GM19328 (cell line): ENCODE results near the gene SNRPN.
"Not testable (repeated sequence)": the region's sequence is repeated elsewhere in the genome, so short reads cannot be mapped to it uniquely, and the experiment has no call there.

Source experiments
- ATAC-seq: cut with Tn5 transposase; IDR thresholded peaks from one replicate; pipeline ENCODE4 v1.9.1; 2021; ENCODE audit warnings: mild to moderate bottlenecking, moderate library complexity; ENCODE audit not compliant: unreplicated experiment

SNRPN gene

DNA sequence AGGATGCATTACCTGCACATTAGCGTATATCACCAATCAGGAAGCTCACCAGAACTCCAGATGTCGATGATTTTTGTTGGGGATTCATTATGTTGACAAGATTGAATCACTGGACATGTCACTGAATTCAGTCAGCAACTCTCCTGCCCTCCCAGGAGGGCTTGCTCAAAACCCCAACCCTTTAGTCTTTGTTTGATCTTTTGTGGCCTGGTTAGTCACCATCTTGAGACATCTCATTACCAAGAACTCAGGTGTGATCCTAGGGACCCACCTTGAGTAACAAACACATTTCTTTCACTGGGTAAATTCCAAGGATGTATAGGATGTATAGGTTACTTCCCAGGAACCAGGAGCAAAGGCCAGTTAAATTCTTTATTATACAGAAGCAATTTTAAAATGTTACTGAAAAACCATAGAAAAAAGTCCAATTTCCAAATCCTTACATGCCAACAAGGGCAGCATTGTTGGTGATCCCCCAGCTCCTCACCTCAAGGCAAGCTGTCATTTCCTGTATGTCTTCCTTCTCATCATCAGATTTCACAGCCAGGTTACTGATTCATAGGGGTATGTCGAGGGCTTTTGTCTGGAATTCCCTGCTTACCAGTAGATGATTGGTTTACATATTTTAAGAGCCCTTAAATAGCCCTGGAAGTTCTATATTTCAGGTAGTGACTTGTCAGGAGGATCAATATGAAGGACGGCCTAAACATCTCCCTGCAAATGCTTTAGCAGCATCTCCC is 11.7 kb downstream of the SNRPN start:
- ATAC-seq: no peak

DNA sequence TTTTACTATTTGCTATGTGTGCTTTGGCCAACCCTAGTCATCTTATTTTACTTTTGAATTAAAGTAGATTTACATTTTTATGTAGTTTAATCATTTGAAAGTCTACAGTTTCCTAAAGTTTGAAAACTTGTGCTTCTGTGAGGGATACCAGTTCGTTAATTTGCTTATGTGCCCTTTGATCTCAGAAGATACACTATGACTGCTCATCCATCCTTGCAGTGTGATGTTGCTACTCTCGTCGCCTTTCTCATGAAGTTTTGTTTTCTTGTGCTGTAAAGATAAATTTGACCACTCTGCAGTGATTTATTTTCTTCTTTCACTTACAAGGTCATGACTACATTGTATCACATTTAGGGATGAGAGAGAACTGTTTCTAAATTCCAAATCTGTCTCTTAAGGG is 16.3 kb downstream of the SNRPN start:
- no peak for ATAC-seq

DNA sequence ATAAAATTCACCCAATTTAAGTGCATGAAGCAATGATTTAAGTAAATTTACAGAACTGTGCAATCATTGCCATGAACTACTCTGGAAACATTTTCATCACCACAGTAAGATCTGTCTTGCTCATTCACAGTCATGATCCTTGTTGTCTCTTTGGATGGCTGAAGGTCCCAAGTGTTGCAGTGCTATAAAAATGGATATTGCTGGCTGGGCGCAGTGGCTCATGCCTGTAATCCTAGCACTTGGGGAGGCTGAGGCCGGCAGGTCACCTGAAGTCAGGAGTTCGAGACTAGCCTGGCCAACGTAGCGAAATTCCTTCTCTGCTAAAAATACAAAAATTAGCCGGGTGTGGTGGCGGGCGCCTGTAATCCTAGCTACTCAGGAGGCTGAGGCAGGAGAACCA is 17.0 kb downstream of the SNRPN start:
- ATAC-seq: no peak

DNA sequence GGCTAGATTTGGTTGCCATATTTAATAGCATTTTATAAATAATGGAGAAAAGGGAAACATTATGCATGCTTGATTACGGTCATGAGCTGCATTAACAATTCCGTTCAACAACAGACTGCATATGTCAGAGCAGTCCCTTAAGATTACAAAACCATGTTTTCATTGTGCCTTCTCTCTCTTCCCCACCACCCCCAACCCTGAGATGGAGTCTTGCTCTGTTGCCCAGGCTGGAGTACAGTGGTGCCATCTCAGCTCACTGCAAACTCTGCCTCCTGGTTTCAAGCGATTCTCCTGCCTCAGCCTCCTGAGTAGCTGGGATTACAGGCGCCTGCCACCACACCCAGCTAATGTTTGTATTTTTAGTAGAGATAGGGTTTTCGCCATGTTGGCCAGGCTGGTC is 17.9 kb downstream of the SNRPN start:
- ATAC-seq: not testable (repeated sequence)

DNA sequence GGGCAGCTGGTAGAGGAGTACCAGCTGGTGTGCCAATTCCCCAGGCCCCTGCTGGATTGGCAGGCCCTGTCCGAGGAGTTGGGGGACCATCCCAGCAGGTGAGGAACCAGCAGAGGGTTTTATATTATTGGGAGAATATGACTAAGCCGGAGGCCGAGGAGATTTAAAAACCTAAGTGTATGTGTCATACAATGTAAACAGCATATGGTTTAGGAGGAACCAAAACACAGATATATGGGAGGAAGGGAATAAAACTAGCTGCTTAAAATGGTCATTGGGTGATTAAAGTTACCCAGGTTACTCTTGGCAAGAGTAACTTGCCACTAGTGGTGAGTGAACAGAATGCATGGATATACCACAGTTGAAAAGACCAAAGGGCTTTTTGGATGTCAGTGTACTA is 22.1 kb downstream of the SNRPN start:
- no peak for ATAC-seq

DNA sequence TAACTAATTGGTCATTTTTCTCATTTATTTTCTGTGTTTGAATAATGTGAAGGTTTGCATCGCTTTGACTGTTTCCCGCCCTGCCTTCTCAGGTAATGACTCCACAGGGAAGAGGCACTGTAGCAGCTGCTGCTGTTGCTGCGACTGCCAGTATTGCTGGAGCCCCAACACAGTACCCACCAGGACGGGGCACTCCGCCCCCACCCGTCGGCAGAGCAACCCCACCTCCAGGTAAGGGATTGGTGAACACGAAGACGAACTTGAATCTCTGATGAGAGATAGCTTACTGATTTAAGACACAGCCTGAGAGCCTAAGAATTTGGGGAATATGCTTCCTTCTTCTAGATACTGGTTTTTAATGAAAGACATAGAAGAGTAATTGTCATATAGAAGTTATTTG is 22.9 kb downstream of the SNRPN start:
- ATAC-seq: no peak

DNA sequence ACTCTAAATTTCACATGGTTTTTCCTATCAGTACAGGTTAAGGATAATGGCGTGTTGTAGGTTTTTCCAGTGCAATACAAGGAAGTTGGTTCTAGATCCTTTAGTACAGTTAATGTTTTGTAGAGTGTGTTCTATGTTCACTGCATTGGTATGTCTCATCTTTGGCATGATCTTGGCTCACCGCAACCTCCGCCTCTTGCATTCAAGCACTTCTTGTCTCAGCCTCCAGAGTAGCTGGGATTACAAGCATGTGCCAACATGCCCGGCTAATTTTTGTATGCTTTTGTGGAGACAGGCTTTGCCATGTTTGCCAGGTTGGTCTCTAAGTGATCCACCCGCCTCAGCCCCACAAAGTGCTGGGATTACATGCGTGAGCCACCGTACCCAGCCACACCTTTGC is 30.4 kb downstream of the SNRPN start:
- no peak for ATAC-seq

DNA sequence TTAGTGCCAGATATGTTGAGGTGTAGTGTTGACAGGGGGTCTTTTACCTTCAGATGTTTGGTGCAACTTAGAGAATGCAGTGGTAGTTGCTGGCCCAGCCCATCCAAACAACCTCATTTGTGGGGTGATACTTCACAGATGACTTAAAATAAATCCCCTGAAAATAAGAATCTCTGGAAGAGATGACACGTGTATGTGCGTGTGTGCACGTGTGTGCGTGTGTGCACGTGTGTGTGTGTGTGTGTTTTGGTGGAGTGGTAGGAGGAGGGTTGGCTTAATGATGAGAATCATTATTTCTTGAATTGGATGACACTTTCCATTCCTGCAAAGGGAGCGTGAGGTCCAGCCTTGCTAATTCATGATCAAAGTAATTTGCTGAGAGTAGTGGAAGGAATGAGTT is 31.9 kb downstream of the SNRPN start:
- ATAC-seq: no peak

DNA sequence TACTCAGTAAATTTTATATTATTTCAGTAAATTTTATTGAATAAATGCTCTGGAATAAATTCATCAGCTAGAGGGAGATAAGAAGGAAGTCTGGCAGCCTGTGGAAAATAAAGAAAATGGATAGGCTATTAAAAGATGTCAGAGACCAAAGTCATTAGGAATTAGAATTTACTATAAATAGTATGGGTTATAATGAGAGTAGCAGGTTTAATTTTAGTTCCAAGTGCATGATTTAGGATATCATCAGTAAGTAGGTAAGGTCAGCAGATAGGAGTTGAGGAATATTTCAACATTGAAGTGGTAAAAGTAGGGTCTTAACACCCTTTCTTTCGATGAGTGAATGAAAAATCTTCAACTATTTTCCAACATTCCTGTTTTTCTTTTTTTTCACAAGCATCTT is 64.6 kb downstream of the SNRPN start:
- ATAC-seq: no peak

DNA sequence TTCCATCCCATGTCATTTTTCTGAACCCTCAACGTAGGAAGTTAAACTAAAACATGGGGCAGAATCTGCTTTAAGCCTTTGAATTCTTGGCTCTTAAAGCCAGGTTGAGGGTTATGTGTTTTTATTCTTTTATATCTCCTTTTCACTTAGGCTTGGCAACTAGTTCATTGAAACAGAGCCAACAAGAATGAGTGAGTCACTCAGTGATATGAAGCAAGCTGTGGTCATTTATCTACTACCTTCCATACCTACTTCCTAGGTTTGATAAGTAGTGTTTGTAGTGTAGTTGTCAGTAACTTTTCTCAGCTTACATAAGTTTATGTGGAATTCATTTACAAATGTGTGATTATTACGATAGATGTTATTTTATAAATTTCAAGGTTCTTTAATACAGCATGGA is 67.4 kb downstream of the SNRPN start:
- ATAC-seq: no peak
